ENCODE results near the gene CDC25A. TPM values are rescaled to one million over a fixed set of nuclear protein-coding genes. Genes with fewer than 3 reads are reported as not detected.

CDC25A gene
- total and polyA plus RNA-seq, 2 of the 8 experiments (the other 6 are each of a cell fraction or from before 2014, with no cell fraction given) = 20.7 to 62.1 TPM

- TF ChIP-seq CHD7 (IDR thresholded peaks at IDR 0.05; ENCODE audit: insufficient replicate concordance, low read length) (no peak), PHF8 (conservative IDR thresholded peaks at IDR 0.05; ENCODE audit: low read depth, low read length) (no peak), SP1 (IDR thresholded peaks at IDR 0.05; ENCODE audit: low read depth, low read length) (no peak), MAX (IDR thresholded peaks at IDR 0.05) (no peak), SIN3A (conservative IDR thresholded peaks at IDR 0.05 in 1 of 2, IDR thresholded peaks at IDR 0.05 in 1 of 2; ENCODE audit: low read depth in 1 of 2, low read length in 2 of 2) (no peak), CBX5 (IDR thresholded peaks at IDR 0.05; ENCODE audit: low read depth, low read length) (no peak), HDAC2 (IDR thresholded peaks at IDR 0.05; ENCODE audit: borderline replicate concordance in 1 of 2, low read depth in 2 of 2, low read length in 2 of 2) (no peak), RXRA (IDR thresholded peaks at IDR 0.05; ENCODE audit: insufficient read depth, low read depth, low read length) (no peak)
Measured at GRCh38 chr3:48226939-48227338, 38.7 kb upstream of the CDC25A start (continued).

All from H1 (cell line).